HepG2 (cell line): Measurements from ENCODE around the gene NT5DC1. TPM values are rescaled to one million over a fixed set of nuclear protein-coding genes. Genes with fewer than 3 reads are reported as not detected.
A peak's percentile ranks its signal among the peaks of the same experiment; 100 is the strongest.

Experiments
- ATAC-seq: fragments of 200-7000 bp; cut with Tn5 transposase; 3 replicates; pipeline ENCODE4 v1.9.1; 2020; ENCODE audit warnings: mild to moderate bottlenecking, moderate library complexity
- BruUV-seq: library from RNA; stranded (reverse); fragments of 400-500 nt; replicated peaks from 2 replicates; lab custom pipeline; 2021; lab: Mats Ljungman, UMichigan
- CTCF ChIA-PET: fragments of 300-600 bp; formaldehyde crosslinking; extraction: SDS; loops from one replicate; lab custom pipeline; 2021; ENCODE audit warnings: low total read pairs, inconsistent platforms, low intra/inter-chr PET ratio; lab: Yijun Ruan, JAX
- POLR2A ChIA-PET: fragments of 350-600 bp; sonication (Branson Sonifier 250); formaldehyde crosslinking; loops from one replicate; lab custom pipeline; 2020; ENCODE audit warnings: antibody characterized with exemption, inconsistent platforms; lab: Yijun Ruan, JAX
- DNase-seq: peaks from one replicate; pipeline ENCODE4 v3.0.0-alpha.2; 2015; ENCODE audit warnings: low spot score
- FAIRE-seq: peaks from 3 replicates; lab custom pipeline; 2011; peaks lifted over from hg19 to GRCh38; lab: Jason Lieb, UNC
- H2AFZ ChIP-seq: one replicate; pipeline ENCODE4 v1.6.1; 2011; ENCODE audit warnings: low read length, inconsistent platforms
- H3K27ac ChIP-seq: fragments of 300-600 bp; 3 replicates; pipeline ENCODE4 v1.8.0; 2011; ENCODE audit warnings: mixed run types, mild to moderate bottlenecking, mixed read lengths, low read length, inconsistent platforms; ENCODE audit not compliant: insufficient read depth; ENCODE audit errors: extremely low read length
- H3K27me3 ChIP-seq, 2 experiments: fragments of 200-600 bp in 1 of 2; 2 replicates in 1 of 2; 3 replicates in 1 of 2; pipeline versions ENCODE4 v1.6.0 to v1.8.0; 2011; ENCODE audit warnings: low read length in 2 of 2, mild to moderate bottlenecking in 2 of 2, moderate library complexity in 2 of 2, inconsistent platforms in 1 of 2; ENCODE audit not compliant: insufficient read depth in 2 of 2, control insufficient read depth in 1 of 2
- H3K36me3 ChIP-seq, 2 experiments: fragments of 200-600 bp in 1 of 2; replicated peaks in 1 of 2; 2 replicates in 1 of 2; 3 replicates in 1 of 2; pipeline versions ENCODE4 v1.5.1 to v1.8.0; 2011; ENCODE audit warnings: low read length in 2 of 2, inconsistent platforms in 1 of 2; ENCODE audit not compliant: insufficient read depth in 2 of 2, control insufficient read depth in 1 of 2
- H3K4me1 ChIP-seq: 2 replicates; pipeline ENCODE4 v1.5.1; 2012; ENCODE audit warnings: low read length, inconsistent platforms; ENCODE audit not compliant: insufficient read depth
- H3K4me2 ChIP-seq: 2 replicates; pipeline ENCODE4 v1.6.0; 2011; ENCODE audit warnings: low read depth, low read length, inconsistent platforms
- H3K4me3 ChIP-seq, 3 experiments: fragments of 200-600 bp in 1 of 3; sonication (generic), shearing (Covaris generic) in 1 of 3; replicated peaks in 1 of 3; 2 replicates each; pipeline ENCODE4 v1.5.1; 2011 to 2016; ENCODE audit warnings: low read length in 3 of 3, inconsistent platforms in 2 of 3, low read depth in 2 of 3, mild to moderate bottlenecking in 2 of 3, control low read depth in 1 of 3, mixed read lengths in 1 of 3; ENCODE audit not compliant: insufficient read depth in 1 of 3
- H3K79me2 ChIP-seq: one replicate; pipeline ENCODE4 v1.6.1; 2011; ENCODE audit warnings: low read length, inconsistent platforms; ENCODE audit not compliant: insufficient read depth
- H3K9ac ChIP-seq: 2 replicates; pipeline ENCODE4 v1.6.0; 2011; ENCODE audit warnings: mild to moderate bottlenecking, low read depth, low read length, inconsistent platforms; ENCODE audit not compliant: insufficient read depth
- H3K9me3 ChIP-seq: 2 replicates; pipeline ENCODE4 v1.5.1; 2012; ENCODE audit warnings: mild to moderate bottlenecking, low read length
- H4K20me1 ChIP-seq: 2 replicates; pipeline ENCODE4 v1.6.0; 2011; ENCODE audit warnings: inconsistent platforms, mild to moderate bottlenecking, low read length, moderate library complexity; ENCODE audit not compliant: insufficient read depth
- GFI1 ChIP-seq: sonication (generic); formaldehyde crosslinking; IDR thresholded peaks from 2 replicates; pipeline ENCODE4 v1.5.0; 2020; ENCODE audit warnings: missing genetic modification reagents, mild to moderate bottlenecking, borderline replicate concordance
- HNF4A ChIP-seq: sonication (generic); formaldehyde crosslinking; IDR thresholded peaks from 2 replicates; pipeline ENCODE4 v1.4.0; 2020; ENCODE audit warnings: missing genetic modification reagents
- JDP2 ChIP-seq: sonication (generic); formaldehyde crosslinking; IDR thresholded peaks from 2 replicates; pipeline ENCODE4 v1.8.1; 2022; ENCODE audit warnings: missing genetic modification reagents, borderline replicate concordance
- NR2F6 ChIP-seq, 2 experiments: IDR thresholded peaks; 2 replicates each; pipeline ENCODE4 v1.6.1; 2016; ENCODE audit warnings: antibody characterized with exemption in 1 of 2, mild to moderate bottlenecking in 1 of 2
- SIX1 ChIP-seq: sonication (generic); formaldehyde crosslinking; IDR thresholded peaks from 2 replicates; pipeline ENCODE4 v1.4.0; 2020; ENCODE audit warnings: missing genetic modification reagents, borderline replicate concordance
- SP1 ChIP-seq, 2 experiments: fragments of 450-650 bp in 1 of 2; sonication (generic) in 1 of 2; formaldehyde crosslinking in 1 of 2; IDR thresholded peaks; 2 replicates each; pipeline versions ENCODE4 v1.4.0 to v1.6.1; 2016 to 2020; ENCODE audit warnings: missing genetic modification reagents in 1 of 2
- ZHX2 ChIP-seq, 2 experiments: sonication (generic) in 1 of 2; formaldehyde crosslinking in 1 of 2; IDR thresholded peaks; 2 replicates each; pipeline versions ENCODE4 v1.6.1 to v1.9.0; 2014 to 2022; ENCODE audit warnings: antibody characterized with exemption in 1 of 2, borderline replicate concordance in 1 of 2, inconsistent platforms in 1 of 2, low read depth in 1 of 2, missing genetic modification reagents in 1 of 2
- ZNF549 ChIP-seq: sonication (generic); formaldehyde crosslinking; IDR thresholded peaks from 2 replicates; pipeline ENCODE4 v1.5.0; 2020; ENCODE audit warnings: missing genetic modification reagents
- ZNF83 ChIP-seq: sonication (generic); formaldehyde crosslinking; IDR thresholded peaks from 2 replicates; pipeline ENCODE4 v1.4.0; 2020; ENCODE audit warnings: missing genetic modification reagents, mild to moderate bottlenecking, borderline replicate concordance
- WGBS: methylation state at CpG from one replicate; pipeline ENCODE4 v1.1.6; 2017; ENCODE audit warnings: low lambda C conversion rate; 5-methylcytosine and 5-hydroxymethylcytosine counted together
- in situ Hi-C: cut with HindIII; loops from 2 replicates; pipeline ENCODE4 v1.10.0; 2017; ENCODE audit warnings: low pct_unique_long_range_greater_than_20kb; ENCODE audit not compliant: extremely low pct_ligation_motif_present
- intact Hi-C: fragments of 100-400 bp; cut with micrococcal nuclease; formaldehyde crosslinking; loops from one replicate; pipeline ENCODE4 v1.10.0; 2022; ENCODE audit not compliant: unreplicated experiment
- polyA plus RNA-seq, 8 experiments: library from polyadenylated mRNA; depleted of rRNA in 3 of 8; stranded (reverse) in 7 of 8; unstranded in 1 of 8; fragments of >200 nt; fragmentation: Illumina TruSeq in 4 of 8; extraction: Trizol in 4 of 8; gene quantifications; 2 replicates each; pipeline versions ENCODE4 v1.2.1 to v1.2.3, GENCODE V29; 2011 to 2016; ENCODE audit warnings: low read depth in 4 of 8, missing spikeins in 1 of 8, mixed read lengths in 1 of 8; ENCODE audit not compliant: insufficient read depth in 1 of 8
- total RNA-seq, 5 experiments: library from RNA; depleted of rRNA; stranded (reverse); fragments of >200 nt; fragmentation: Illumina TruSeq; extraction: Trizol; gene quantifications; 2 replicates each; pipeline ENCODE4 v1.2.3, GENCODE V29; 2016; ENCODE audit warnings: low read depth in 1 of 5
- TF ChIP-seq, protein P1 (sequence below): sonication (generic); formaldehyde crosslinking; IDR thresholded peaks from 2 replicates; pipeline ENCODE4 v1.5.0; 2020; ENCODE audit warnings: missing genetic modification reagents, mild to moderate bottlenecking, borderline replicate concordance

Gene NT5DC1
- total and polyA plus RNA-seq, 2 of the 13 experiments (the other 11 are each of a cell fraction or from before 2014, with no cell fraction given) = 27.0 to 56.1 TPM

GRCh38 chr6:116113386-116113785 is 12.7 kb downstream of the NT5DC1 start:
- Histone ChIP-seq H3K36me3 (peaks cover 18 to 67% of the 10 kb centered on the region in 2 experiments), H4K20me1 (no peaks in the 10 kb centered on the region), H3K27me3 (no peaks in the 10 kb centered on the region), H3K27ac (no peak overlapping the region), H3K4me1 (0 out of 2 replicates have a peak, but pooled peaks cover 4% of the 10 kb centered on the region), H3K9me3 (no peaks in the 10 kb centered on the region), H2AFZ (no peak overlapping the region), H3K4me2 (no peak overlapping the region), H3K9ac (no peak overlapping the region), H3K79me2 (no peaks in the 10 kb centered on the region), H3K4me3 (no peak overlapping the region)
- in situ Hi-C loops (no loop called here), intact Hi-C loops (loop anchor here (10.0 kb wide), 1 partner anchor 101 kb away; no protein-coding TSS in a partner anchor)
- 100% methylated on average over 2 of the region's 2 CpGs for WGBS
- FAIRE-seq (no peak), DNase-seq (no peak), ATAC-seq (peak; percentile 66)
- POLR2A ChIA-PET = interaction anchor here (4.0 kb wide), 1 partner anchor 12 kb away, joined by 21 read pairs; the partner anchor contains the start of gene NT5DC1
- no TSS peak for BruUV-seq
- TF ChIP-seq ZNF549 (no peak), HNF4A (CRISPR knock-in tag) (peak; percentile 21; the same call in 1 of the 2 replicates), SIX1 (CRISPR knock-in tag) (no peak), SP1 (IDR thresholded peaks at IDR 0.05) (no peak), SP1 (CRISPR knock-in tag; IDR thresholded peaks at IDR 0.05) (no peak), NR2F6 (IDR thresholded peaks at IDR 0.05) (no peak), NR2F6 (CRISPR knock-in tag; IDR thresholded peaks at IDR 0.05) (no peak)
- CTCF ChIA-PET = no interaction called here

DNA sequence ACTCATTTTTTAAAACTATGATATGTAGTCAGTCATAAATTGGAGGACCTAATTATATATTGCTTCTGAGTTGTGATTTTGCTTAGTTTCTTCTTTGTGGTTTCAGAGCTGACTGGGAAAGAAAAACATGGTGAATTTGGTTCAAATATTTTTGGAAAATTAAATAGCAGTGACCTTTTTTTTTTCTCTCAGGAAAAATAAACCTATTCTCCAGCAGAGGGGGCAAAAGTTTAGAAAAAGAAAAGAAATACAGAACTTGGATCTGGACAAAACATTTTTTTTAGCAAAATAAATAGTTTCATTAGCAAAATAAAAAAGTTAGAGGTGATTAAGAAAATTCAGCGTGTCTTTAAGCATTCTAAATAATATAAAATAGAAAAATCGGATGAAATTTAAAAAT is 15.1 kb downstream of the NT5DC1 start:
- Histone ChIP-seq H3K36me3 (peaks cover 13 to 47% of the 10 kb centered on the region in 2 experiments), H3K27ac (no peak overlapping the region), H3K79me2 (no peaks in the 10 kb centered on the region), H3K27me3 (no peaks in the 10 kb centered on the region), H4K20me1 (no peaks in the 10 kb centered on the region), H2AFZ (no peak overlapping the region), H3K4me1 (0 out of 2 replicates have a peak, but pooled peaks cover 4% of the 10 kb centered on the region), H3K9me3 (no peaks in the 10 kb centered on the region), H3K4me3 (no peak overlapping the region), H3K9ac (no peak overlapping the region), H3K4me2 (no peak overlapping the region)
- DNase-seq (no peak), FAIRE-seq (no peak), ATAC-seq (no peak)
- intact Hi-C loops (loop anchor here (10.0 kb wide), 1 partner anchor 99 kb away; no protein-coding TSS in a partner anchor), in situ Hi-C loops (no loop called here)
- ChIA-PET POLR2A (no interaction called here), CTCF (no interaction called here)
- BruUV-seq = no TSS peak
- 78% methylated on average over 2 of the region's 2 CpGs for WGBS
- TF ChIP-seq ZNF83 = no peak
- no peak for TF ChIP-seq GFI1 (CRISPR knock-in tag)
- TF ChIP-seq, protein P1, sequence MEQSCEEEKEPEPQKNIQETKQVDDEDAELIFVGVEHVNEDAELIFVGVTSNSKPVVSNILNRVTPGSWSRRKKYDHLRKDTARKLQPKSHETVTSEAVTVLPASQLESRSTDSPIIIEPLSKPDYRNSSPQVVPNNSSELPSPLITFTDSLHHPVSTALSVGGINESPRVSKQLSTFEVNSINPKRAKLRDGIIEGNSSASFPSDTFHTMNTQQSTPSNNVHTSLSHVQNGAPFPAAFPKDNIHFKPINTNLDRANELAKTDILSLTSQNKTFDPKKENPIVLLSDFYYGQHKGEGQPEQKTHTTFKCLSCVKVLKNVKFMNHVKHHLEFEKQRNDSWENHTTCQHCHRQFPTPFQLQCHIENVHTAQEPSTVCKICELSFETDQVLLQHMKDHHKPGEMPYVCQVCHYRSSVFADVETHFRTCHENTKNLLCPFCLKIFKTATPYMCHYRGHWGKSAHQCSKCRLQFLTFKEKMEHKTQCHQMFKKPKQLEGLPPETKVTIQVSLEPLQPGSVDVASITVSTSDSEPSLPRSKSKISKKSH (CRISPR knock-in tag) = no peak
- no peak for TF ChIP-seq ZHX2 (IDR thresholded peaks at IDR 0.05; ENCODE audit: low read depth)
- TF ChIP-seq ZHX2 (CRISPR knock-in tag; IDR thresholded peaks at IDR 0.05; ENCODE audit: borderline replicate concordance) = no peak
- no peak for TF ChIP-seq JDP2 (CRISPR knock-in tag)
